ENCODE measurements around the gene SEC24D.

SEC24D gene

GRCh38 chr4:118843237-118843636, 7.3 kb upstream of the SEC24D start:
- DNase-seq = no peak

GRCh38 chr4:118842055-118842454, 6.1 kb upstream of the SEC24D start:
- no peak for DNase-seq

DNA sequence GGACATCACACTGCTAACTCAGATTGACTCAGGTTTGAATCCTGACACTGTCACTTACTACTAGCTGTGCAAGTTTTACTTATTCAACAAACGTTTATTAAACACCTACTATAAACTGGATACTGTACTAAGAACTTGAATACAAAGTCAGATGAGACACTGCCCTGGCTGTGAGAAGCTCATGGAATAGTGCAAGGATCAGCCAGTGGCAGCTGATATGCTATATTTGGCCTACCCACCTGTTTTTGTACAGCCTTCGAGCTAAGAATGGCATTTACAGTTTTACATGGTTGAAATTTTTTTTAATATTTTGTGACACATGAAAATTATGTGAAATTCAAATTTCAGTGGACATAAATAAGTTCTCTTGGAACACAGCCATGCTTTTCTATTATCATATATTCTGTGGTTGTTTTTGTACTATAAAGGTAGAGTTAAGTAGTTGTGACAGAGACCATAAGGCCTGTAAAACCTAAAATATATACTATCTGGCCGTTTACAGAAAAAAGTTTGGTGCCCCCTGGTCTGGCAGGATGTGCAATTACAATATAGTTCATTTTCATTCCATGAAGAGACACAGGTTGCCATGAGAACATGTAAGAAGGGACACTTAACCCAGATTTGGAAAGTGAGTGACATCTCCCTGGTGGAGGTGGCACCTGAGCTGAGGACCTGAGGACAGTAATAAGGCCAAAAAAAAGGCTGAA, 3.4 kb upstream of the SEC24D start:
- no peak for DNase-seq

DNA sequence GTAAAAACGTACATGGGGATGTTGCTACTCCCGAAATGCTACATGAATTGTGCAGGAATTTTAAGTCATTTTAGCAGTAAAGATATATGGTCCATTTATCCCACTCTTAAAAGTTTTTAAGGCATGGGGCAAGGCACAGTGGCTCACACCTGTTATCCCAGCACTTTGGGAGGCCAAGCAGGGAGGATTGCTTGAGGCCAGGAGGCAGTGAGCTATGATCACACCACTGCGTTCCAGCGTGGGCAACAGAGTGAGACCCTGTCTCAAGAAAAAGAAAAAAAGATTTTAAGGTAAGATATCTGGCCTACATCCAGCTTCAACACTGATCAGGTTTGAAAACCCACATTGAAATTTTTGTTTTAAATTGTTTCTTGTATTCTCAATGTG, 1.2 kb upstream of the SEC24D start:
- no peak for DNase-seq

DNA sequence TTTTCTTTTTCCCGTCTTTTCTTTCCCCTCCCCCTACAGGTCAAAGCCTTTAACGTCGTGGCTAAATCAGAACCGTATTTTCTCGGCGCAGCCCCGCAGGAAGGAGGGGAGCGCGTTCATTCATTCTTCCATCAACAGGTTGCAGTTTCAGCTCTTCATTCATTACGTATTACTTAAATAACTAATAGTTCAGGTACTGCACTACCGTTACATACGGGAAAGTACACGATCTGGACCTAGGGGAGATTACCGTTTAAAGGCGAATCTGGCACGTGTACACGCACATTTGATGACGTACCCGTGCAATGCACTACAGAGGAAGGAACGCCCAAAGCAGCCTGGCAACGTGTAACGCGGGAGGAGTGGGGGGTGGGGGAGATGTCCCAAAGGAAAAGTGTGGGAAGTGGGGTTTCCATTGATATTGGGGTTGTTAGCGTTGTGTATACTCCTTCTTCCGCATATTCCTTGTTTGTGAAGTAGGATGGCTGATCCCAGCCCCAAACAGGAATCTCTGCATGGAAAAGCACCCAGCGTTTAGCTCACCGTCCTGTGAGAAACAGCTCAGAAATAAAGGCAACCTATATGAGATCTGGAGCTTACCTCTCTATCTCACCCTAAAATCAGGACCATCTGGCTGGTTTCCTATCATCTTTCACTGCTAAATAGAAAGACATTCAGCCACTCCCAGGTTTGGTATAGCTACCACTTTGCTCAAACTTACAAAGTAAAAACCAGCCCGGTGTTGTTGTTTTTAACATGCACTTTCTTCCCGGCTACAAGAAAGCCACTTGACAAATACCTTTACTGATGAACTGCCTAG, 585 bp upstream of the SEC24D start:
- peak; percentile 63 for DNase-seq

DNA sequence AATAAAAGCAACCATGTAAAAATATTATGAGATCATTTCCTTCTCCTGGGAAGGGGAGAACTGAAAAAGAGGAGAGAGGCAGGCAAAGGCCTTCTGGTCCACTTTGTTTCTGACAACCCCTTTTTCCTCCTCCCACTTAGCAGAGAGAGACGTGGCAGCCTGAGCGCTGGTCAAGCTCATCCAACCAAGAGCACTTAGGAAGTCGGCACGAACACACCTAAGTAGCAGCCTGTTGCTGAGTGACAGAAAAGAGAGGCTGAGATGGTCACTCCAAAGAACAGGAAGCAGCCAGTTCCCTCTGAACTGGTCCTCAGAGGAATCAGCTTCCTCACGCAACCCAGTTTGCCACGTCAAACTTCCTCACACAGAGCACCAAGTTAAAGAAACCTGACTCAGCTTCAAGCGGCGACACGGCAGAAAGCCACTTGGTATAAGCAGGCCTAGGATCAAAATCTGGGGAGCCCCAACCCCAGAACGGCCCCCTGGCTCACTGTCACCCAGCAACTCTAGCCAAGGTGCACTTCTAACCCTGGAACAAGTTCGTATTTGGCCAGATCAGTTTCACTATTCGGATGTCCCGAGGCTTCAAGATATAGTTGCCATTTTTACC, 861 bp downstream of the SEC24D start:
- DNase-seq = peak in 1 of 2 experiments; percentile 22

- DNase-seq = no peak
Observed at GRCh38 chr4:118834070-118834469, 1.9 kb downstream of the SEC24D start.

DNA sequence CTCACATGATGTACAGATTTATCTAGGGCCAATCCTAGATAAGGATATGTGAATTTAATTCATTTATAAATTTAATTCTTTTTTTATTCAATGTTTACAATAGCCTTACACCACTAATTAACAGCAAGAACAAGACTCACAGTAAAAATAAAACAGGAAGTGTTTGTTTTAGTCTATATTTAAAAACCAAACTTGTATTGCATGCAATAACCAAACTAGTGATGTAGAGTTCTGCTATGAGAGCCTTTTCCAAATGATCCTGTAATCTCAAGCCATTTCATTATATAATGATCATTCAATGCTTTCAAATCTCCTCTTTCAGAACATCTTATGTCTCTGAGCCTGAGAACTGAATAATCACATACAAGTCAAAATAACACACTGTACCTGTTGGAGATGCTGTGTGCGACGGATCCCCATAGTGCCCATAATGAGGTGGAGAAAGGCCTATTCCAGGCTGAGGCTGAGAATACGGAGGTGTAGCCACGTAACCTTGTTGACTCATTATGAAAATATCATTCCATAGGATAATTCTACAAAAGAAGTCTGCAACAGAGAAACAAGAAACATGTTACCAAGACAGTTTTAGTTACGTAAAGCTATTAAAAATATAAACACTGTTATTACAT, 2.6 kb downstream of the SEC24D start:
- no peak for DNase-seq

- DNase-seq = no peak
Observed at GRCh38 chr4:118829107-118829506, 6.8 kb downstream of the SEC24D start.

DNA sequence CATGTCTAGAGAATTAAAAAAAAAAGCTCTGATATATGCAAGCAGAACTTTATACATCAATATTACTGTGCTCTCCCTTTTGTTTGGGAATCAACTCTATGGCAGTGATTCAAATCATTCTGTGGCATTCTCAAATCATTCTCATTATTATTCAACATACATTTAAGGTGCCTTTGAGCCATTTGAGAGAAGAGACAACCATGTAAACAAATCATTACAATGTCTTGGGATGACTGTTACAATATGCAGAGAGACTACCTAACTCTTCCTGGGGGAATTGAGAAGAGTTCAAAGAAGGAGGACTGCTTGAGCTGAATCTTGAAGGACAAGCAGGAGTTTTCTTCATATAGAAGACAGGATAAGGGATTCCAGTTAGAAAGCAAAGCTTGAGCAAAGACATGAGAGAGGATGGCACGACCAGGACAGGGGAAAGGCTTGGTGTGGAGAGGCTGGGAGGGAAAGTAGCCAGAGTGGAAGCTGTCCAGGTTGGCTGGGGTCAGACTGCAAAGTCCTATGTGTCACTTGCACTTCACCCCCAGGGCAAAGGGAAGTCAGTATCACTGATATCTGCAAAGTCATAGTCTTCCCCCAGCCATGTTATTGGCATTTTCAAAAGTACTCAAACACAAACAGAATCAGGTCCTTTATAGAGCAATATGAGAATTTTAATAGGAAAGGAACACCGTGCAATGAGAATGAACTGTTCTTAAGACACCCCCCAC, 9.0 kb downstream of the SEC24D start:
- DNase-seq = no peak

- no peak for DNase-seq
Observed at GRCh38 chr4:118825799-118826198, 10.1 kb downstream of the SEC24D start.

DNA sequence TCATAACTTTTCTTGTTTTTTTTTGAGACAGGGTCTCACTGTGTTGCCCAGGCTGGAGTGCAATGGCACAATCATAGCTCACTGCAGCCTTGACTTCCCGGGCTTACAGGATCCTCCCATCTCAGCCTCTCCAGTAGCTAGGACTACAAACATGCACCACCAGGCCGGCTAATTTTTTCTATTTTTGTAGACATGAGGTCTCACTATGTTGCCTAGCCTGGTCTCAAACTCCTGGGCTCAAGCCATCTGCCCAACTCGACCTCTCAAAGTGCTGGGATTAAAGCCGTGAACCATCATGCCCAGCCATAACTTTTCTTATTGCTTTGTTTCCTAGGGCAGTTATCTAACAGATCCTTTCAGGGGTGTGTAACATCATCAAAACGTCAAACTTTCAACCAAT, 11.8 kb downstream of the SEC24D start:
- DNase-seq = no peak

DNA sequence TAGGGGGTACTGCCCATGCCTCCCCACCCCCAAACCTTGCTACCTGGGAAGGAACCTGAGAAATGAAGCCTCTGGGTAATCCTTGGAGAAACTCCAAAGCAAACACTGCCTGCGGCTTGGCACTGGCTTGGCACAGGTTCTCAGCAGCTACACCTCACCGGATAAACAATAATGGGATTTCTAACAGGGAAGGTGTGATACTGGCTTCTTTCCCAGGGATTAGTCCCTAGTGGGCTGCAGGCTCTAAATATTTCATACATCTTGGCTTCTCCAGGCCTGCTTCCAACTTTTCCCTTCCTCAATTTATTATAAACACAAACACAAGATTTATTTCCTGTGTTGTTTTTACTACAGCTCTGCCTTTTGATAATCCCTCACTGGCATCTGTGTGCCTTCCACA, 12.5 kb downstream of the SEC24D start:
- peak; percentile 8 to 21 for DNase-seq

DNA sequence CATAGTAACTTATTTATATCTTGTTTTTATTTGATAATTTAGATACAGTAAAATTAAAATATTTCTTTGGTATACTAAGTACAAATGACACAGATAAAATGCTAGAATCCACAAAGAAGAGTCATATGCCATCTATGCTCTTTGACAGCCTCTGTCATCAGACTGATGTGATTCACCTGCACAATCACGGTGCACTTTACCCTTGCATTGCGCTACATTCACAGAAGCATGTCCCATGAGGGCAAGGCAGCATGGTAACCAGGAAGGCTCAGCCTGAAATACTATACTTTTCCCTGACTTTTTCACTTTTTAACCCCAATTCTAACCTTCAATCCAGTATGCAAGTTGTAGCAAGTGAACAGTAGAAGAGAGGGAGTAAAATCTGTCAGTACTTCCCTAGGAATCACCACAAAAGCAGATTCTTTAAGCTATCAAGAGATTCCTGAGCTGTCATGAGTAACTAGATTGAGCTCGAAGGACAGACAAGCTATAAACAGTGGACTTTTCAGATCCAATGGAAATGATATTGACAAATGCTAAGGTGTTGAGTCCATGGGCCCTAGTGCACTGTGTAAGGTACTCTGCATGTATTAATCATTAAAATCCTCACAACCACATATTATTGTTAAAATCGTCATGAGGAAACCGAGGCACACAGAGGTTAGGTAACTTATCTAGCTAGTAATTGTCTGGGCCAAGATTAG, 14.2 kb downstream of the SEC24D start:
- DNase-seq = no peak

- DNase-seq = no peak
Observed at GRCh38 chr4:118817178-118817930, 18.6 kb downstream of the SEC24D start.

DNA sequence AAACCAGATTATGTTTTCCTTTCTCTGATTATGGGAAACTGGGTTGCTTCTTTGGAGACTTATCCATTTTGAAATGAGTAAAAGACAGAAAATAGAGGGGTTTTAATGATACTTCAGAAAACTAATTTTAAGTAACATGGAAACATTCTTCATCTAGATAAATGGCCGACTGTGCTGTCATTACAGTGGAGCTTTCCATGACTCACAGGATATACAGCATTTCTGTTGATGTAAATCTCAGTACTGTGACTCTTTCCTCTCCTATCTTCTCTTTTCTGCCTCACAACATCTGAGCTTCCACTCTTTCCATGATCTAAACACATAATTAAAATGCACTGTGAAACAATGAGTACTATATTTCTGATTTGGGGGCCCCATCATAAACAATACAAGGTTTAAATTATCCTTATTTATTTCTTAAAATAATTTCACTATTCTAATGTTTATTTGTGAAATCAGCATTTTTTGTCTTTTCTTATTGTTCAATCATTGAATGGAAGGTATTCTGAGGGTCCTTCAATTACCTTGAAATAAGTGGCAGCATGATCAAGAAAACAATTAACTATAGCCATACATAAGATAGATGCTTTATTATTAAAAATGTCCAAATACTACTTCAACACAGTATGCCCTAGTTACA, 19.3 kb downstream of the SEC24D start:
- DNase-seq = no peak

- DNase-seq = peak; percentile 31 to 55
Observed at GRCh38 chr4:118814891-118815290, 21.0 kb downstream of the SEC24D start.

GRCh38 chr4:118814058-118814457, 21.9 kb downstream of the SEC24D start:
- DNase-seq = peak; percentile 2 to 17

DNA sequence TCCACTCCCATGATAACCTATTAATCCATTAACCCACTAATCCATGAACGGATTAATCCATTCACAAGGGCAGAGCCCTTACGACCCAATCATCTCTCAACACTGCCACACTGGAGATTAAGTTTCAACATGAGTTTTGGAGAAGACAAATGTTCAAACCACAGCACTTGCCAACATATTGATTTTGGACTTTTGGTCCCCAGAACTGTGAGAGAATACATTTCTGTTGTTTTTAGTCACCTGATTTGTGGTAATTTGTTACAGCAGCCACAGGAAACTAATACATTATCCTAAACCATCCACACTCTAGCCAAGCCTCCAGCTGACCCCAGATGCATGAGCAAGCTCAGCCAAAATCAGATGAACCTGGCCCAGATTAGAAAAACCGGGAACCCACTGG, 22.4 kb downstream of the SEC24D start:
- DNase-seq = no peak

DNA sequence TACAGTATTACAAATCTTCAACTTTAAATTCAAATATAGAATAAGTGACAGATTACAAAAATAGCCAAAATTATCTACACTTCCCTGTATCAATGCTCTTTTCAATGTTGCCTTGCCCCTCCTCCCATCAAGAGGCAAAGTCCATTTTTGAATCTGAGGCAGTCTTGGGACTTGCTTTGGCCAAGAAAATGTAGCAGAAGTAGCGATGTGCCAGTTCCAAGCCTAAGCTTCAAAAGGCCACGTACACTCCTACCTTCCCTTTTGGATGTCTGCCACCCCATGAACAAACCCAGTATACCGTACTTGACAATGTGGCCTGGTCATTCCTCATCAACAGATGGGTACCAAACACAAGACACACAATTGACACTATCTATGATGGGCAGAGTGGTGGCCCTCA, 24.1 kb downstream of the SEC24D start:
- DNase-seq = no peak

Measured in NCI-H446 (cell line).